HG03439 (cell line): Measurements from ENCODE around the gene VIP.
"Not testable (repeated sequence)": the region's sequence is repeated elsewhere in the genome, so short reads cannot be mapped to it uniquely, and the experiment has no call there.

Source experiments
- ATAC-seq: cut with Tn5 transposase; IDR thresholded peaks from one replicate; pipeline ENCODE4 v1.9.1; 2021; ENCODE audit warnings: mild to moderate bottlenecking, moderate library complexity; ENCODE audit not compliant: unreplicated experiment

The VIP gene

DNA sequence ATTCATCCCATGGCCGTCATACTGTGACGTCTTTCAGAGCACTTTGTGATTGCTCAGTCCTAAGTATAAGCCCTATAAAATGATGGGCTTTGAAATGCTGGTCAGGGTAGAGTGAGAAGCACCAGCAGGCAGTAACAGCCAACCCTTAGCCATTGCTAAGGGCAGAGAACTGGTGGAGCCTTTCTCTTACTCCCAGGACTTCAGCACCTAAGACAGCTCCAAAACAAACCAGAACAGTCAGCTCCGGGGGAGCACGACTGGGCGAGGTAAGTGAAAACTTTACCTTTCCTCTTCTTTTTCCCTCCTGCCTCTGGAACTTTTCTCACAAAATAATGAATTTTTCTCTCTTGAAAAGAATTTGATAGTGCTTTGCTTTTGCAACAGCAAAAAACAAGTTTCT lies at the start of gene VIP:
Gene VIP, plus strand, starts transcription at position 104 of the 400 bp plus-strand sequence. CDS start 1,381 bp downstream, outside the sequence.
- no peak for ATAC-seq

DNA sequence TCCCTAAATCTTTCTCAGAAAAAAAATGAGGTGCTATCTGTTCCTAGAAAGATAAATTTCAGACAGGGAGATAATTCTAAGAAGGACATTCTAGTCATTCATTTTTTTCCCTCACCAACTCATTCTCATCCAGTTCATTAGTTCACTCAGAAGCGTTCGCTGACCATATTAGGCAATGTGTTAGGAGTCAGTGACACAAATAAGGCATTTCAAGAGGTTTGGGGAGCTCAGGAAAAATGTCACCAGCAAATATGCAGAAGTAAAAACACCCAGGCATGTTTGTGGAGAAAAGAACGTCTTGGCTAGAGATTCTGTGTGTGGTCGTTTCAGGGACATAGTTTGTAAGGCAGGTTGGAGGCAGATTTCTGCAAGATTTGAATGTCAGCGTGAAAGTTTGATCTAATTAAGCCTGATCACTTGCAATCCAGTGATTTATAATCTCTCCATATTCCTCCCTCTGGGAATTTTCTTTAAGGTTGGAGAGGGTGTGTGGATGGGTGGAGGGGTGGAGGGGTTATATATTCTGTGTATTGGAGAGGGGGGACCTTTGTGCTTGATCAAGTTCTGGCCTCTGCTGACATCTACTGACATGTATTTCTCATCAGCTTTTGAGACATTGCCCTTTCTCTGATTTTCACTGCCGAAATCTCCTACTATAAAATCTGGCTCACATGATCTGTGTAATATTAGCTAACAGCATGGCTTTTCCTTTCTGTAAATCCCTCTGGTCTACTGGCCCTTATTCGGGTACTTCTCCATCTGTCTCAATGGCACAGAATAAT lies 49.3 kb upstream of the VIP start:
- no peak for ATAC-seq

- ATAC-seq = no peak
These were observed 48.7 kb upstream of the VIP start for GRCh38 chr6:152701863-152702401.

DNA sequence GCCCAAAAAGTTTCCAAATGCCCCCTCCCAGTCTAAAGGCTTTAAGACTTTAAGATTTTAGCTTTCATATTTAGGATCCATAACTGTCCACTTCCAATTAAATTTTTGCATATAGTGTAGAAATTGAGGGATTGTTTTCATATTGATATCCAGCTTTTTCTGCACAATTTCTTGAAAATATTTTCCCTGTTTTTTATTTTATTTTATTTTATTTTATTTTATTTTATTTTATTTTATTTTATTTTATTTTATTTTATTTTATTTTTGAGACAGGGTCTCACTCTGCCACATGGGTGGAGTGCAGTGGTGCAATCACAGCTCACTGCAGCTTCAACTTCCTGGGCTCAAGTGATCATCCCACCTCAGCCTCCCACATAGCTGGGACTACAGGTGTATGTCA lies 46.8 kb upstream of the VIP start:
- ATAC-seq = not testable (repeated sequence)

DNA sequence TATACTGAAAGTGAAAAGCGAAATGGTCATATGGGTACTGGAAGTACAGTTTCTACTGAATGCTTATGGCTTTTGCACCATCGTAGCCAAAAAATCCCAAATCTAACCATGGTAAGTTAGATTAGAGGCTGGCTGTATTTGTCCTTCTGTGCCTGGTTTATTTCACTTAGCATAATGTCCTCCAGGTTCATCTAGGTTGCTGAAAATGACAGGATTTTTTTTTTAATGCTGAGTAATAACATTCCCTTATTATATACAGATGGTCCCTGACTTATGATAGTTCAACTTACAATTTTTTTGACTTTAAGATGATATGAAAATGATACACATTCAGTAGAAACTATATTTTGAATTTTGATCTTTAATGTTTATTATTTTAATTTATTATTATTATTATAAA lies 45.3 kb upstream of the VIP start:
- no peak for ATAC-seq

GRCh38 chr6:152716322-152716721 lies 34.3 kb upstream of the VIP start:
- ATAC-seq = no peak

DNA sequence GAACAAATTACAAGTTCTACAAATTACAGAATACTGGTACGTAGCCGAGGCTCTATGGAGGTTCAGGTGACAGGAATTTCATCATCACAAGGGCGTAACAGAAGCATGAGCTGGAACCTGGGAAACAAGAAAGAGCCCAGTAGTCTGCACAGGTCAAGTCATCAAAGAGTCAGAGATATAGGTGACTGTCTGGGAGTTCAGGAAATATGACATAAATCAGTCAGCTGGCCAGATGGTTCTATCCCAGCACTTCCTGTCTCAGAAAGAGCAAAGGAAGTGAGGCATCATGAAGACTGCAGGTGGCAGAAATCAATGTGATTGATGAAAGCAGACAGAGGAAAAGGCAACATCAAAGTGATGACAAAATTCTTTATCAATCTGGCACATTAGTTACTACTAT lies 29.6 kb upstream of the VIP start:
- no peak for ATAC-seq

GRCh38 chr6:152721956-152722355 lies 28.6 kb upstream of the VIP start:
- ATAC-seq = no peak

- no peak for ATAC-seq
These were observed 27.2 kb upstream of the VIP start for GRCh38 chr6:152723398-152723797.

- ATAC-seq = no peak
These were observed 24.3 kb upstream of the VIP start for GRCh38 chr6:152726313-152726712.

- ATAC-seq = no peak
These were observed 23.1 kb upstream of the VIP start for GRCh38 chr6:152727507-152727906.

DNA sequence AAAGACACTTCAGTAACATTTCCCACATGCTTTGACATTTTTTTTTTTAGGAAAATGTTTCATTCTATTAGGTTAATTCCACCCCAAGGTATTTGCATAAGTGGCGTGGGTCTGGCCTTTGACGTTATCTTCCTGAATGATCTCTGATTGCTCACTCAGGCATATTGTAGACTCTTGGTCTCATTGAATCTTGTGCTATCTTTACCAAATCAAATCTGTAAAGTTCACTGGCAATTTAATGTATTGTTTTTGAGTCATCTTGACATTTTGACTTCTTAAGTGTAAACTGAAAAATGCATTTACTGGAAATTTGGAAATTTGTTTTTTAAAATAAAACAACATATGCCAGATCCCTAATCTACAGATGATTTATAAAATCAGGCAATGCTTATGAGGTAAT lies 16.0 kb upstream of the VIP start:
- ATAC-seq = no peak

GRCh38 chr6:152736687-152737273 lies 13.8 kb upstream of the VIP start:
- ATAC-seq = no peak

DNA sequence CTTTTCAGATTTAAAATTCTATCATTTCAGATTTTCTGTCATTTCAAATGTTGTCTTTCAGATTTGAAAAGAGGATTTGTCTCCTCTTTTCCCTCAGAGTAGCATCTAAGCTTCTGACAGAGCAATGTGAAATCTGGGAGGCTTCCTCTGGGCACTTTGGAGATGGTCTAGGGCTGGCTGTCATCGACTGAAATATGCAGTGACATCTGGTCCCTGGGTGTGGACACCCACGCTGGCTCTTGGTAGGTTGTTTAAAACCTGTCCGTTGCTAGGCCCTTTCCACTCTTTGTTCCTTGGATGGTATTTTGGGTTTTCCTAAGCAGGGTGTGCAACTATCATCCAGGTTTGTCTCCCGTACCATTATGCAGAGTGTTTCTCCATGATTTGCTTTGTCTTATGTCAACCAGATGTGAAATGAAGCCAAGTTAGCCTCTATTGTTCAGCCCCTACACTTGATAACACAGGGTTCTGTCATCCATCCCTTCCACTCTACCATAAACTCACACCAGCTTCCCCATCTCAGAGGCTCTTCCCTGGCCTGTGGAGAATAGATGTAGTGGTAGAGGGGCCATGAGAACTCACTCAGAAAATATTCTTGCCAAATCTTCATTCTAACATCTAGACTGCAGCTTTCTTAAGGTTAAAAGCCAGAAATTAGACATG lies 5.0 kb upstream of the VIP start:
- no peak for ATAC-seq

- ATAC-seq = no peak
These were observed 4.4 kb upstream of the VIP start for GRCh38 chr6:152746172-152746553.

DNA sequence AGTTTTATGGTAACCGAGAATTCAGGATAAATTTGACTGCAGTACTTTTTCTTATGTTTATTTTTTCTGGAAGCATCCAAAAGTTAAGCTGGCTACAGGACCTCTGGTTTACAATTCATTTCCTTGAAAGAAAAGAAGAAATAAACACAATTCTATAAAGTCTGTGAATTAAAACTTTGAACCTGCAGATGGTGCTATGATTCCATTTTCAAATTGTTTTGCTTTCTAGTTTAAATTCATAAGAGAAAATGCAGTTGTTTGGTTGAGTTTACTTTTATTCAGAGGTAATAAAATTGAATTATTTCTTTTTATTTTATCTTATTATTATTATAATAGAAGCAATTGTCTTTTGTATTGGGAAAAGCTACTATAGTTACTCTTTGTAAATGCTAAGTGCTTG lies 1.8 kb upstream of the VIP start:
- ATAC-seq = no peak

DNA sequence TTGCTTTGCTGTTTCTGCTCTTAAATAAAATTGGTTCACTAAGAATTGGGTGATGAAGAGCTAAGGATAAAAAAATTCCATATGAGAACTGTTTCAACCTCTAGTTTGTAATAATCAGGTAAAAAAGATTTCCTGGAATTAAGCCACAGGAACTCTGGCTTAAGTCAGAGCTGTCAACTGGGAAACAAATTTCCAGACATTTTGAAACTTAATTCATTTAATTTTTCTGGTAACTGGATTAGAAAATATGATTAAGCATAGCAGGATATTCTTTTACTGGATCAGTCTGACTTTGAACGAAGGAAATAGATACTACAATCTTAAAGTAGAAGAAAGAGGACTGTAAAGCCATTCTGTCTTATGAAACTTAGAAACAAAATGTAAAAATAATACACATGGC lies 1.3 kb upstream of the VIP start:
- ATAC-seq = no peak

- no peak for ATAC-seq
These were observed 14.7 kb downstream of the VIP start for GRCh38 chr6:152765331-152765730.

DNA sequence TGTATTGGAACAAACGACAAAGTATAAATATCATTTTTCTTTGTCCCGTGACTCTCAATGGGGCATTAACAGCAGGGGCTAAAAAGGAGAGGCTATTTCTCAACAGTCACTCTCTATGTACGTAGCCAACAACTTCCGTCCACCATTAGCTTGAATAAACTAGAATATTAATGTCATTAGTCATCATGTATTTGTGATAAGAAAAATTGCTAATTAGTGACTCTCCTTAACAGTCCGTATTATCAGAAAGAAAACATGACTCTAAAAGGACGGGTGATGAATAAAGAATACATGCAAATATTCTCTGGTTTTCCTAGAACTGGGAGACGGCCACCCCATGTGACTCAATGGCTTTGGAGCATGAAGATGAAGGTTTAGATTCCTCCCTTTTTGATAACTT lies 18.6 kb downstream of the VIP start:
- ATAC-seq = no peak

DNA sequence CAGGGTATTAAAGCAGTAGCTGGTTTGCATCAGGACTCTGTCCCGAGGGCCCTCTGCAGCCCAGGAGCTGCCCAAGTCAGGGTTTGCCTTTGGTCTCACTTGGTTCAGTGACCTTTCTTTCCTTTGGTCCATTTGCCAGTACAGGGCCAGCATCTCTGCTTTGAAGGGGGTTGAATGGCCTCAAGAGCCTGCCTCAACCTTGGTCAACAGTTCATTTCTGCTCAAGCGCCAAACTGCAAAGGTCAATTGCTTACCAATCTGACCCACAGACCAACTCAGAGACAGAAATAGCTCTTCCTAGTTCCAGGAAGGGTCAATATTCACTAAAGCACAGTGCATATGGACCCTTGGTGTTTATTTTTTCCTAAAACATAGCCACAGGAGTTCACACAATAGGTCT lies 19.4 kb downstream of the VIP start:
- ATAC-seq = no peak

GRCh38 chr6:152771061-152771687 lies 20.6 kb downstream of the VIP start:
- ATAC-seq = no peak

GRCh38 chr6:152775428-152775827 lies 24.8 kb downstream of the VIP start:
- no peak for ATAC-seq
